NCI-H748 treated with DMSO at 0.1 percent for 48 hours (cell line): ENCODE results near the gene KCNIP4.

Experiments used
- DNase-seq: peaks from one replicate; lab custom pipeline; 2025; lab: John Stamatoyannopoulos, UW

The KCNIP4 gene

GRCh38 chr4:21454831-21455230 is 493.7 kb downstream of the KCNIP4 start:
- no peak for DNase-seq

- no peak for DNase-seq
Measured at GRCh38 chr4:21454201-21454600, 494.4 kb downstream of the KCNIP4 start.

- DNase-seq: no peak
Measured at GRCh38 chr4:21452931-21453330, 495.6 kb downstream of the KCNIP4 start.

- DNase-seq: no peak
Measured at GRCh38 chr4:21451032-21451431, 497.5 kb downstream of the KCNIP4 start.

GRCh38 chr4:21450331-21450730 is 498.2 kb downstream of the KCNIP4 start:
- no peak for DNase-seq

- no peak for DNase-seq
Measured at GRCh38 chr4:21447301-21448054, 501.1 kb downstream of the KCNIP4 start.

- no peak for DNase-seq
Measured at GRCh38 chr4:21420166-21420565, 528.4 kb downstream of the KCNIP4 start.

- no peak for DNase-seq
Measured at GRCh38 chr4:21415728-21416127, 532.8 kb downstream of the KCNIP4 start.

- peak; percentile 42 for DNase-seq
Measured at GRCh38 chr4:21413807-21414370, 534.7 kb downstream of the KCNIP4 start.

GRCh38 chr4:21411086-21411485 is 537.5 kb downstream of the KCNIP4 start:
- DNase-seq: no peak

GRCh38 chr4:21410372-21410771 is 538.2 kb downstream of the KCNIP4 start:
- DNase-seq: no peak

GRCh38 chr4:21387683-21388082 is 560.9 kb downstream of the KCNIP4 start:
- no peak for DNase-seq

GRCh38 chr4:21386166-21386780 is 562.3 kb downstream of the KCNIP4 start:
- DNase-seq: no peak

- no peak for DNase-seq
Measured at GRCh38 chr4:21385706-21386105, 562.9 kb downstream of the KCNIP4 start.

- DNase-seq: no peak
Measured at GRCh38 chr4:21384609-21385008, 564.0 kb downstream of the KCNIP4 start.

GRCh38 chr4:21380861-21381260 is 567.7 kb downstream of the KCNIP4 start:
- DNase-seq: no peak

- no peak for DNase-seq
Measured at GRCh38 chr4:21377046-21377445, 571.5 kb downstream of the KCNIP4 start.

GRCh38 chr4:21376176-21376575 is 572.4 kb downstream of the KCNIP4 start:
- no peak for DNase-seq

GRCh38 chr4:21374641-21375368 is 573.8 kb downstream of the KCNIP4 start:
- no peak for DNase-seq

- DNase-seq: no peak
Measured at GRCh38 chr4:21367567-21367966, 581.0 kb downstream of the KCNIP4 start.

- no peak for DNase-seq
Measured at GRCh38 chr4:21366840-21367239, 581.7 kb downstream of the KCNIP4 start.

- DNase-seq: no peak
Measured at GRCh38 chr4:21366312-21366711, 582.3 kb downstream of the KCNIP4 start.

GRCh38 chr4:21363701-21364100 is 584.9 kb downstream of the KCNIP4 start:
- DNase-seq: no peak
